HG03103 (cell line): ENCODE measurements around the gene PDE11A.

Source experiments
- ATAC-seq: cut with Tn5 transposase; IDR thresholded peaks from one replicate; pipeline ENCODE4 v1.9.1; 2021; ENCODE audit warnings: low read depth; ENCODE audit not compliant: unreplicated experiment

The PDE11A gene

DNA sequence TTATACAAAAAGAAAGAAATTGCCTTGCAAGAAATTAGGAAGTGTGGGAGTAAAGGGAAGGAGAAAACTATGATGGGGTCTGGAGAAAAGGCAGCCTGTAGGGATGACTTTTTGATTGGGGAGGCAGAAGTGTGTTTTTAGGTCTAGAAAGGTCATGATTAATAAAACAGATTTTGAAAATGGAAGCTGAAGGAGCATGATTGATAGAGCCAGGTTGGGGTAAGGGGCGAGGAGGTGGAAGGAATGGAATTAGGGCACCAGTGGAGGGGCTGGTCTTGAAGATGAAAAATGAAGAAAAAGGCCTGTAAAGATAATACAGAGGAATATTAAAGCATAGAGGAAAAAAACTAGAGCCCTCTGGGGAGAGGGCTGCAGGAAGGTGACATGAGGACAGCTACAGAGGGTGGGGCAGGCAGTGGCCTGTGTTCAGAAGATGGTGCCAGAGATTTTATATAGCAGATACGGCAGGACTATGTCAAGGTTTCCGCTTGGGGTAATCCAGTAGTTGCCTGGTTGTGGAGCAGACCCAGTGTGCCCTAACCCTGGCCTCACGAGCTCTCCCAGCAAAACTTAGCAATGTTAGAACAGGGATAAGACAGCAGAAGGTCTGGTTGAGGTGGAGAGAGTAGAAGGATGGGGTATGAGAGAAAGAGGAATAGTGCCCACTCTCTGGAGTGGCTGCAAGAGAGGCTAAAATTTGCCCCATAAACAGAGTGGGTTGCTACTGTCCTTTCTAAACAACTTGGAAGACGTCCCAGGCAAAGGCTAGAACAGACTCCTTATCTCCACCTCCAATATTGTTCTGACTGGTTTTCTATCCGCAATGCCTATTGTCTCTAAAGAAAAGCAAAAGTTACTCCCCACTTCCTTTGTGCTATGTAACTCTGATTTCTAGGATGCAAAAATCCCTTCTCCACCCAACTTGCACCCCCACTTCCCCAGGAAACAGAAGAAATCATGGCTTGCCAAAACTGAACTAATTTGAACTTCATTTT, 392.7 kb downstream of the PDE11A start:
- no peak for ATAC-seq

DNA sequence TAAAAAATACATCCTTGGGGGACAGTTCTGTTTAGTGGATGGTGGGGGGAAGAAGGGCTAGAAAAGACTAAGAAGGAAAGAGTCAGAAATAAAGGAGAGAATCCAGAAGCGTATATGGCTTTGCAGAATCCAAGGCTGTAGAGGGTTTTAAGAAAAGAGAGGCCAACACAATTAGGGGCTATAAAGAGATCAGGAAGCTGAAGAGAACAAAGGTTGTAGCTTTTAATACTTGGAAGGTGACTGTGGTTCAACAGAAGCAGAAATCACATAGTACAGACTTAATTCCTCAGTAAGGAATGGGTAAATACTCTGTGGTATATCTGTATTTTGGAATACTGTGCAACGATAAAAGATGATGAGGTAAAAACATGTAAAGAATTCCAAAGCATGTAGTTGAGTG, 393.6 kb downstream of the PDE11A start:
- ATAC-seq = no peak

DNA sequence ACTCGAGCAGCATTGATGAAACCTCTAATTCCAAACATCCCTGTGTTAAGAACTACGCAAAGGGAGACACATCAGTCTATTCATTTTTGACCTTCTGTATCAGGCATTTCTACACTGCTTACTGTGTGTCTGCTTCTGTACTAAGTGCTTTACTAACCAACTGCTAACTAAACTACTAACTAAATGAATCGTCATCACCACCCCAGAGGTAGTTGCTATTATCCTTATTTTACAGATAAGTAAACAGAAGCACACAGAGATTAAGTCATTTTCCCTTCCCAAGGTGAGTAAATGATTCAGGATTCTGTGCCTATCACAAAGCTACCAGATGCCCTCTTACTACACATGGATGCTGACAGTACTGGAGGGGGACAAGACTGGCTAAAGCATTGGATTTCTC, 395.9 kb downstream of the PDE11A start:
- no peak for ATAC-seq

DNA sequence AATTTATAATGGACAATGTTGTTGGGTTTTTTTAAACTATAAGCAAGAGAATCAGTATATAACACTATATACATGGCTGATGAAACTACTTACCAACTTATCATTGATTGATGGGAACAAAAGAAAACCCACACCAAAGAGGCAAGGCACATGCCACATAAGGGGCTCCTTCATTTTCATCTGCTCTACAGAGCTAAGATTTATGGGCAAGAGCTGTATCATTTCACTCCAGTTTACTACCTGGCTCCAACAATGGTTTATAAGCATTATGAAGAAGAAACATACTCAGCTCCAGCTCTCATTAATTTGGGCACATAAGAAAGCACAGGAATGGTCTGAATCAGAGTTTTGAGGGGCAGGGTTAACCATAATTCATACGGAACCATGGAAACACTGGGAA, 396.8 kb downstream of the PDE11A start:
- ATAC-seq = no peak

DNA sequence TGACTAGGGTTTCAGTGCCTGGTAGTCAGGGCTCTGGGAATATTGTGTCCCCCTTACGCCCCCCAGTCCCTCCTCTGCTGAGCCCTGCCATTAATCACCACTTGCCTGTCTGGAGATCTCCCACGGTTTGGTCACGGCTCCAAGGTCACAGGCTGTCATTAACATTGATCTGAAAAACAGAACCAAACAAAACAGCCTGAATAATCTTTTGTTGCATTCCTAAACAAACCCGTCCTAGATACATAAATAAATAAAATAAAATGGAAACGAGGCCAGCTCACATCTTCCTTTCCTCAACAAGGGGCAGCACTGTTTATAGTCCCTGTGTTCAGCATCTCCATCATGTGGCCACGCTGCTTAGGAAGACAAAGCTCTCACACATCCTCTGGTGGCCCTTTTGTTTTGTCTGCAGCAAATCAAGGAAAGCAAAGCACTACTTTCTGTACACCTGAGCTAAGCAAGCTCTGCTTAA, 397.2 kb downstream of the PDE11A start:
- ATAC-seq = no peak

DNA sequence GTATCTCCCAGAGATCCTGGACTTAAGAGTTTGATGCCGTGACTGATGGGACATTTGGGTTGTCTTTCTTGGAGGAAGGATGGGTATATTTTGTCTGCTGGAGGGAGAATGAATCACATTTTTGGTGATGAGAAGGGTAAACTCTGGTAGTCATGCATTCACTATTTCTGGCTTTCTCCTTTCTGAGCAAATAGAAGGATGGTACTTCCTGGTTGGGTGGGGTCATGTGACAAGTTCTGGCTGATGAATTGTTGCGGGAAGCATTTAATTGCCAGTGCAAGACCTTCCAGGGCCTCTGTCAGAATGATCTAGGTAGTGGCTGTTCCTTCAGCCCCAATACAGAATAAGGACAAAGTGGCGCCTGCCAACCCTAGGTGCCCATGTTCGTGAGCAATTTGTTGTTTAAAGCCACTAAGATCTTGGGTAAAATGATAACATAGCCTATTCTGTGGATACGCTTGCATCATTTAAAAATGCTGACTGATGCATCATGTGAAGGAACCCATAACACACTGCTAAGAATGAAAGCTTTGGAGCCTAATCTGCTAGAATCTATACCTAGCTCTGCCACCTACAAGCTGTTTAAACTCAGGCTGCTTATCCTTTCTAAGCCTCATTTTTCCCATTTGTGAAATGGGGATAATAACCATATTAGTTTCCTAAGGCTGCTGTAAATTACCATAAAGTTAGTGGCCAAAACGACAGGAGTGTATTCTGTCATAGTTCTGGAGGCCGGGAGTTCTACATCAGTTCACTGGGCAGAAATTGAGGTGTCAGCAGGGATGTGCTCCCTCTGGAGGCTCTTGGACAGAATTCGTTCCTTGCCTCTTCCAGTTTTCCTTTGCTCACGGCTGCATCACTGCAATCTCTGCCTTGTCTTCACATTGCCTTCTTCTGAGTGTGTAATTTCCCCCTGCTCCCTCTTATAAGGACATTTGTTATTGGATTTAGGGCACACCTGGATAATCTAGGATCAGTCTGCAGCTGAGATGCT, 398.7 kb downstream of the PDE11A start:
- ATAC-seq = no peak

DNA sequence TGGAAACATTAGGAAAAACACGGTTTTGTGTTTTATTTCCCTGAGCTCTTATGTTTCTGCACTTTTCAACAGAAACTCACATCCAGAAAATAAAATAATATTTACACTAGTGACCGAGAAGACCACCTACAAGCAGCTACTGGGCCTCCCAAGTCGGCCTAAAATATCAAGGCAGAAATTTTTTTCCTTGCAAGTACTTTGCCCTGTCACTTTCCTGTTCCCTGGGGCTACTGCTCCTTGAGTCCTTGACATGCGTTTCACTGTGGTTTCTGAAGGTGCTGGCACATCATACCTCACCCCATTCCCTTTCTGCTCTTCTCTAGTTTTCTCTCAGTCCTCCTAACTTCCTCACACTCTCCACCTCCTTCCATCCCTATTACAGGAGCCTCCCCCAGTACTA, 400.9 kb downstream of the PDE11A start:
- ATAC-seq = no peak

DNA sequence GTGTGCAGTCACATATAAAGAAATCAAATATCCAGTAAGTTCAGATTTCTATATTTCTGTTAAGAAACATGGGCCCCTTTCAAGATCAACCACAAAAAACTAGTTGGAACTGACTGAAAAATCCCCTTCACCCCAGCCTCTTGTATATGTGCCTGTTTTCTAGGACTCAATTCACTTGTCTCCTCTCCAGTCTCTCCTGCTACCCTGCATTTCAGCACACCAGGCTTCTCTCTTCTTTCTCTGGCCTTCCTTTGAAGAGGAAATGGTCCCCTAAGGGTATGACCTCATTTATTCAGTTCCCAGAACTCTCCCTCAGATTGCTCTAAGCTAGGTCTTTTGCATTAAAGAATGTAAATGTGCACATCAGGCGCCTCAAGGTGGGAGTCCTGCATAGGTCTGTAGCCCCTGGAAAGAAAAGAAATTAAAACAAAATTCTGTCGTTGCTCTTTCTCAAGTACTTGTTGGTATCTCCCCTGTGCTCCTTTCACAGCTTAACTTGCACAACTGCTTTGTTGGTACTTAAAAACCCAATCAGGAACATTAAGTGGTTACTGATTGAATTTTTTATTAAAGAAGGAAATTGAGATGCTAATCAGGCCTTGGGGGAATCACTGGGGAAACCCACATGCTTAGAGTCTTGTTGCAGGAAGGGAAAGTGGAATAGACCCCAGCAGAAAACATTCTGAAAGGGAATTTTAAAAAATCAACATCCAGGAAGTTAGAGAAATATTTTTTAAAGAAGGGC, 401.6 kb downstream of the PDE11A start:
- no peak for ATAC-seq

DNA sequence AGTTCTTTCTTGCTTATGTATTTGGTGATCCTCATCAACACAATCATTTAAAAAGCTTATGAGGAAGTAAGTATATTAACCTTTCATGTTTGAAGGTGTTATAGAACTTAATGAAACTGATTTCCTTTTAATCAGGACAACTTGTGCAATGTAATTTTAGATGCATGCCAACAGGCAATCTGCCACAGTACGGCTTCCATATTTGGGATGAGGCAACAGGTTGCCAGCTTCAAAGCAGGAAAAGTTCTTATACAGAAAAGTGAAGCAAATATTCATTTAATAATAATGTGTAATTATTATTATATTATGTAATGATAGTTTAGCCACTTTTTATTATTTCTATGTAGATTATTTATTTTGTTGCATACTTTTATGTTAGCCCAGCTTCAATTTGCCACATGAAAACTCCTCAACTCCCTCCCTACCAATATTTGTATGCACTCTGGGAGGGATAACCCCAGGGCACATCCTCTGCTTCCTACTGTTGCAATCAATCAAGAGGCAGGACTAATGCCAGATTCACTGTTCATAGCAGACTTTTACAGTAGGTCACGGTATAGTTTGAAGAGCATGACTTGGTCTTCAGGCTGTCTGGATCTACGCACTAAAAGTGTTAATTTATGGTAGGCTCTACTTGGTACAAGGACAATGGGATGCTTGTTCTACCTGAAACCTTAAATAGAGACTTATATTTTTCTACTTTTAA, 402.8 kb downstream of the PDE11A start:
- ATAC-seq = no peak

DNA sequence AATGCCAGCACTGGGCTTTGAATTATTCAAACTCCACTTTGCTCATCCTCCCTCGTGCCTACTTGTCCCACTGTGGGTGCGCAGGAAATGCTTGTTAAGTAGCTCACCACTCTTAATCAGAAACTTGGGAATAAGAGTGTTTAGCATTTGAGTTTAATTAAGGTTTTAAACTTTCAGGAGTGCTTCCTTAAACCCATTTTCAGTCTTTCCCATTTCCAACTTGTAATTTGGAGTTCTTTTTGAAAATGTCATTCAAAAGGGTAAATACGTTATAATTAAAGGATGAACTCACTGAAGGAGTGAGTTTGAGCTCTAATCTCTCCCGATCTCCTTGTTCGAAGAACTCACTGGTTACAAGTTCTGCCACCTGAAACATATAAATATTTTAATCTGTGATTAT, 403.4 kb downstream of the PDE11A start:
- ATAC-seq = no peak

DNA sequence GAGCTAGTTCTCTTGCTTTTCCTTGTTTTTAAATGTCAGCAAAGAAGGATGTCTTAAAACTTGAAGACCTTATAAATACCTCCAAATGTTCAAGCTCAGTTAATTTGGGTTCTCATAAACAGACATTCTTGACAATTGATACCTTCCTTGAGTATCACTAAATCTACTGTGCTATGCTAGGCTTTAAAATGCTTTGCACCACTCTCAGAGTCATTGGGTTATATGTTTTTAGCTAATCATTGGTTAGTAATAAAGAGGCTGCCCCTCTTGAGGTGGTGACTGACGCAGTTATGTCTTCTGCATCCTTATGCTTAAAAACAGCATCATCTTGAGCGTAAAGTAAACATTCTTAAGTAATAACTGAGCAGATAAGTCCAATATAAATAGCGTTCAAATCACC, 404.0 kb downstream of the PDE11A start:
- no peak for ATAC-seq

DNA sequence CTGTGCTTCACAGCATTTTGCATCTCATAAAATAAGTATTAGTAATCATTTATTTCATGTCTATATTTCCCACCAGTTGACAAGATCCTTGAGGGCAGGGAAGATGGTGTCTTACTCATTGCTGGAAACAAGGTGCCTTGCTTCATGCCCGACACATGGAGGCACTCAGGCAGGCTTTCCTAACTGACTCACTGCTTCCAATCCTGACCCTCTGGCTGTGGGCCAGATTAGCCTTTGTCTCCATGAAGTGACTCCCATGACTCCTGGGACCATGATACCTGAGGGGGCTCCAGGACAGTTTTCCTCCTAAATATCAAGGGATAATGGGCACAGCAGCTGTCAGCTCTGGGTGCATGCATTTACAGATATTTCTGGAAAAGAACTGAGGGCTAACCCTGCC, 405.0 kb downstream of the PDE11A start:
- no peak for ATAC-seq

DNA sequence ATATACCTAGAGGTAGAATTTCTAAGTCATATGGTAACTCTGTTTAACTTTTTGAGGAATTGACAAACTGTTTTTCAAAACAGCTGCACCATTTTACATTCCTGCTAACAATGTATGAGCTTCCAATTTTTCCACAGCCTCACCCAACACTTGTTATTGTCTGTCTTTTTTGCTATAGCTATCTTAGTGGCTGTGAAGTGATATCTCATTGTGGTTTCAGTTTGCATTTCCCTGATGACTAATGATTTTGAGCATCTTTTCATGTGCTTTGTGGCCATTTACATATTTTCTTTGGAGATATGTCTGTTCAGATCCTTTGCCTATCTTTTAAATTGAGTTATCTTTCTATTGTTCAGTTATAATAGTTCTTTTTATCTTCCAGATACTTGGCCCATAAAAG, 406.2 kb downstream of the PDE11A start:
- no peak for ATAC-seq

DNA sequence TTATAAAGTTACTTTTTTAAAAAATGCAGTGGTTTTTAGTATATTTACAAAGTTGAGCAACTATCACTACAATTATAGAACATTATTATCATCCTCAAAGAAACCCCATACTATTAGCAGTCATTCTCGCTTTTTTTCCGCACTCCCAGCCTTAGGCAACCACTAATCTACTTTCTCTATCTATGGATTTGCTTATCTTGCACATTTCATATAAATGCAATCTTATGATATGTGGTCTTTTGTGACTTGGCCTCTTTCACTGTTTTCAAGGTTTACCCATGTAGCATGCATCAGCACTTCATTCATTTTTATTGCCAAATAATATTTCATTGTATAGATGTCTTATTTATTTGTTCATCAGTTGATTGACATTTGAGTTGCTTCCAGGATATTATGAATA, 406.6 kb downstream of the PDE11A start:
- ATAC-seq = no peak

DNA sequence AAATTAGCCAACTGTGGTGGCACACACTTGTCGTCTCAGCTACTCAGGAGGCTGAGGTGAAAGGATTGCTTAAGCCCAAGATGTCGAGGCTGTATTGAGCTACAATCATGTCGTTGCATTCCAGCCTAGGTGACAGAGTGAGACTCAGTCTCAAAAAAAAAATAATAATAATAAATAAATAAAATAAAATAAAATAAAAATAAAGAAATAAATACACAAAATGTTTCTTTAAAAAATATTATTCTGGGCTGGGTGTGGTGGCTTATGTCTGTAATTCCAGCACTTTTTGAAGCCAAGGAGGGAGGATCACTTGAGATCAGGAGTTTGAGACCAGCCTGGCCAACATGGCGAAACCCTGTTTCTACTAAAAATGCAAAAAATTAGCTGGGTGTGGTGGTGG, 407.2 kb downstream of the PDE11A start:
- ATAC-seq = no peak

DNA sequence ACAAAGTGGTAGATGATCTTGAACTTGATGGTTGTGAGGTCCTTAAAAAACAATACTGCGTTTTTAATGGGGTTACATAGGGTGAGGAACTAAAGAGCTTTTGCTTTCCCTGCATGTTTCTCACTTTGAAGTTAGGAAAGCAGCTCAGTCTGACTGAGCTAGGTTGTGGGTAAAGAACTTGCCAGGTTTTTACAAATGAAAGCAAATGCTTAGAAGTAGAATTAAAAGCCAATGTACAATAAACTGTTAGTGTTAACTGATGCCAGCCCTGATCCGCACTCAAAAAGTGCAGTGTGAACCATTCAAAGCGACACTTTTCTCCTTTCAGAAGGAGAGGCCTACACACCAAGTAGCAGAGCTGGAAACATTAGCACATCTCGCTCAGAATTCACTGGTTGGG, 409.7 kb downstream of the PDE11A start:
- no peak for ATAC-seq

DNA sequence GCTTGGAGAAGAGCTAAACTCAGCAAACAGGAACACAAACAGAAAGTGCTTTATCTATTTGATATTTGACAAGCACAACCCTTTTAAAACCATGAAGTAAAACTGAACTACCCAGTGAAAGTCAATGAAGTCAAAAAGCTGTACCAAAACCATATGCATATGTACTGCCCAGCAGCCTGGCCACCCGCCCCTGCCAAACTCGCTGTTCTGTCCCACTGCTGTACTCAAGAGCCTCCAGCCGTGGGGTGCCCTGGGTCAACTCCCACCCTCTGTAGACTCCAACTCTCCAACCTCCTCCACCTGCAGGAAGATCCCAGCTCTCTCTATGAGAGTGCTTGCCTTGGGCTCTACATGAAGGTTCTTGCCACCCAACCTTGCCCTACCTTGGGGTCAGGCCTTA, 411.8 kb downstream of the PDE11A start:
- no peak for ATAC-seq

DNA sequence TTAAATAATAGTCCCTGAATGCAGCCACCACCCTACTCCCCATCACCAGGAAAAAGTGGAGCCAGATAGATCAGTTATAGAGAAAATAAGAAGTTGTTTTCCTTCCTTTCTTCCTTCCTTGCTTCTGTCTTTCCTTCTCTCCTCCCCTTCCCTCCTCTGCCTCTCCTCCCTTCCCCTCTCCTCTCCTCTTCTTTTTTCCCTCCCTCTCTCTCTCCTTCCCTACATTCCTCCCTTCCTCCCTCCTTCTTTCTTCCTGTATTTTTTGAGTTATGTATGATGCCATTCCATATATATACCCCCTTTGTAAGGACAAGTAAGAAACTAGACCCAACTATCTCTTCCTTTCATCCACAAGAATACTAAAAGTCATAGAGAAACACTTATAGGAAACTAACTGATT, 414.3 kb downstream of the PDE11A start:
- no peak for ATAC-seq

DNA sequence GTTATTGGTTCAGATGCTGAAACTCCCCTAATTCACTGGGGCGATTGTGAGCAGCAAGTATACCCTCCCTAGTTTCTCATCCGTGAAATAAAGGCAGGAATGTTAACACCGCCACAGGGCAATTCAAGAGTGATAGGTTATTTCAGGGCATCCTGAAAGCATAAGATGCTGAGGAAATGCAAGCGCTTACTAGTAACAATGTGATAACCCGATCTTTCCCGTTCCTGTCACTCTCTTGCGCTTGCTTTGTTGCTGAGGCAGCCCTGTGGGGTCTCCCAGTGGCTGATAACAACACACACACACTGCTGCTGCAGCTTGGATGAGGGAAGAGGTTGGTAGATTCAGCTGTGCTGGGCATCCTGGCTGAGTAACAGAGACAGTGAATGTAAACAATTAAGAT, 420.7 kb downstream of the PDE11A start:
- ATAC-seq = no peak
